ENCODE data around the gene ITGAV. TPM values are rescaled to one million over a fixed set of nuclear protein-coding genes. Genes with fewer than 3 reads are reported as not detected.

Gene ITGAV
- total and polyA plus RNA-seq, 2 donors (not counting 3 experiments of a cell fraction or from before 2014, with no cell fraction given): 61.8 to 131 TPM

DNA sequence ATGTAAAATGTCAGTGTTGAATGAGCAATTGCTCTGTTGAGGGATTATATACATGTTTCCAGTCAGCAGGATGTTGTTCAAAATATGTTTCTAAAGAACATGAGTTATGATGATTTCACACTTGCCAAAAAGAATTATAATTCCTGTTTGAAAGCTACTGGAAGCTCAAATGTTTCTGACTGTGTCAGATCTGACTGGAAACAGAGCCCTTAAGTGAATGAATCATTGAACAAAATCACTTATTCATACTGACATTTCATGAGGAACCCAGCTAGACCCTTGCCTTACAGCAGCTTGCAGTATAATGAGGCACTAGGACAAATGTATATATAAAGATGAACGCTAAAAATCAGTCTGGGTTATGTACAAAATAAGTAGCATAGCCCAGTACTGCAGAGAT, 35.4 kb upstream of the ITGAV start:
- intact Hi-C loops (cut with micrococcal nuclease): loop anchor here (2.0 kb wide), 1 partner anchor 36 kb away; the partner anchor contains the start of gene ITGAV
- H3K36me3 ChIP-seq (ENCODE audit: control insufficient read depth in 2 of 2, extremely low read depth in 1 of 2, insufficient read depth in 2 of 2, low read length in 2 of 2): no peaks in the 10 kb centered on the region
- H3K27ac ChIP-seq (ENCODE audit: insufficient read depth, low read depth, low read length): no peak overlapping the region
- no peaks in the 10 kb centered on the region for H3K79me2 ChIP-seq (ENCODE audit: control insufficient read depth, insufficient read depth, low read length)
- no peaks in the 10 kb centered on the region for H3K9me1 ChIP-seq (replicated peaks; ENCODE audit: control insufficient read depth, extremely low read depth, insufficient read depth, low read length)
- peaks cover 6% of the 10 kb centered on the region for H3K4me1 ChIP-seq (ENCODE audit: control insufficient read depth, extremely low read depth, insufficient read depth, low read length)
- H4K20me1 ChIP-seq (replicated peaks; ENCODE audit: control insufficient read depth, extremely low read depth, insufficient read depth, low read length): no peaks in the 10 kb centered on the region
- no TSS peak for BruUV-seq (replicated peaks)
- POLR2A ChIA-PET: interaction anchor here (0.6 to 1.5 kb wide), 2 partner anchors 21 to 35 kb away, joined by 3 to 7 read pairs; partner anchors contain the start of gene ITGAV
- peak; percentile 38 for DNase-seq (ENCODE audit: low read depth, low spot score)
- no peak overlapping the region for H3K4me3 ChIP-seq (replicated peaks in 1 of 3; ENCODE audit: insufficient read depth in 1 of 3, low read depth in 1 of 3, low read length in 3 of 3)
- FAIRE-seq: peak; percentile 35
- no peaks in the 10 kb centered on the region for H3K9me3 ChIP-seq (replicated peaks; ENCODE audit: control insufficient read depth, insufficient read depth, low read length)
- no peak overlapping the region for H3K4me2 ChIP-seq (ENCODE audit: insufficient read depth, low read length)
- H2AFZ ChIP-seq (ENCODE audit: low read depth, low read length): no peak overlapping the region
- dilution Hi-C loops (cut with MboI; ENCODE audit: extremely low pct_ligation_motif_present, low sequenced_read_pairs): no loop called here
- no peaks in the 10 kb centered on the region for H3K27me3 ChIP-seq (ENCODE audit: control insufficient read depth in 2 of 2, insufficient read depth in 2 of 2, low read length in 2 of 2)
- CTCF ChIA-PET: interaction anchor here (1.0 to 1.9 kb wide), 11 partner anchors 8 to 87 kb away, joined by 3 to 9 read pairs (median 4); partner anchors contain the start of gene ITGAV
- H3K9ac ChIP-seq (replicated peaks; ENCODE audit: extremely low read depth, insufficient read depth, low read length): no peak overlapping the region
- TF ChIP-seq EZH2 (IDR thresholded peaks at IDR 0.05; ENCODE audit: borderline replicate concordance, low read depth, low read length, severe bottlenecking) (no peak), JUN (IDR thresholded peaks at IDR 0.05; ENCODE audit: borderline replicate concordance, insufficient read depth, insufficient read length, low read depth) (no peak)

DNA sequence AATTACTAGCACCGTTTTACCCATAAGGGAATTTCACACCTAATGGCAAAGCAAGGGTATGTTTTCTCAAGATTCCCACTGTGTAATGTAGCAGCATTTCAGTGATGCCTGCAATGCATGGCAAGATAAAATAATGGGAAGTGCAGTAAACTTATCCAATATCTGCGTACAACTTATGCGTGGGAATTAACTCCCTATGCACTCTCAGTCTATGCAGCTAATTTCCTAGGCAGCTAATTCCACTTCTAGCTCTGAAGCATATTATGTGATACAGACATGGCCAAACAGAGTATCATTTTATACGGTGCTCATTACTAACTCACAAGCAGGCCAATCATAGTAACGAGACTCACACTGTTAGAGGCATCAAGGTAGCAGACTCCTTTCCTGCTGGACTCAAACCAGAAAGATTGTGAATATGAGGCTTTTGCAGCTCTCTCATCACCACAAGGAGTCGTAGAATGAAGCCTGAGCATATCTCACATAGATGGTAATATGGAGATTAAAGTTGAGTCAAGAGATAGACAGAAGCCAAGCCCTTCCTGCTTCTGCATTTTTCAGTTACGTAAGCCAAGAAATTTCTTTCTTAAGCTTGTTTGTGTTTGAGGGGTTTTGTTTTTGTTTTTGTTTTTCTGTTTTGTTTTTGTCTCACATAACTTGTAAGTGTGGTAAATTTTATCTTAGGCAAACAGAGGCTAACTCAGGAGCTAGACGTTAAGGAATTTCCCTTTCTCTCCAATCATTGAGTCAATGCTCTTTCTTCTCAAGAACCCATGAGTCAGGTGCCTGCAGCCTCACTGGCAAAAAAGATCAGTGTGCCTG, 34.8 kb upstream of the ITGAV start:
- H3K9ac ChIP-seq (replicated peaks; ENCODE audit: extremely low read depth, insufficient read depth, low read length): no peak overlapping the region
- H3K4me2 ChIP-seq (ENCODE audit: insufficient read depth, low read length): no peak overlapping the region
- H4K20me1 ChIP-seq (replicated peaks; ENCODE audit: control insufficient read depth, extremely low read depth, insufficient read depth, low read length): no peaks in the 10 kb centered on the region
- dilution Hi-C loops (cut with MboI; ENCODE audit: extremely low pct_ligation_motif_present, low sequenced_read_pairs): no loop called here
- H3K27me3 ChIP-seq (ENCODE audit: control insufficient read depth in 2 of 2, insufficient read depth in 2 of 2, low read length in 2 of 2): no peaks in the 10 kb centered on the region
- DNase-seq (ENCODE audit: low read depth, low spot score) (peak; percentile 55), FAIRE-seq (peak; percentile 77)
- no peaks in the 10 kb centered on the region for H3K9me1 ChIP-seq (replicated peaks; ENCODE audit: control insufficient read depth, extremely low read depth, insufficient read depth, low read length)
- ChIA-PET POLR2A (interaction anchor here (1.5 kb wide), 1 partner anchor 35 kb away, joined by 7 read pairs; the partner anchor contains the start of gene ITGAV), CTCF (interaction anchor here (1.0 to 1.9 kb wide), 11 partner anchors 9 to 87 kb away, joined by 3 to 9 read pairs (median 4); partner anchors contain the start of gene ITGAV)
- no peaks in the 10 kb centered on the region for H3K9me3 ChIP-seq (replicated peaks; ENCODE audit: control insufficient read depth, insufficient read depth, low read length)
- TF ChIP-seq GATA2 (IDR thresholded peaks at IDR 0.05; ENCODE audit: insufficient read depth, insufficient read length, low read depth, low read length) (peak; percentile 35), FOS (IDR thresholded peaks at IDR 0.05; ENCODE audit: borderline replicate concordance, insufficient read depth, low read length) (no peak), POLR2A (IDR thresholded peaks at IDR 0.05; ENCODE audit: low read depth, low read length) (no peak)
- H3K36me3 ChIP-seq (ENCODE audit: control insufficient read depth in 2 of 2, extremely low read depth in 1 of 2, insufficient read depth in 2 of 2, low read length in 2 of 2): no peaks in the 10 kb centered on the region
- H2AFZ ChIP-seq (ENCODE audit: low read depth, low read length): peak overlapping the region; percentile 66
- intact Hi-C loops (cut with micrococcal nuclease): loop anchor here (2.0 kb wide), 1 partner anchor 36 kb away; the partner anchor contains the start of gene ITGAV
- no peaks in the 10 kb centered on the region for H3K79me2 ChIP-seq (ENCODE audit: control insufficient read depth, insufficient read depth, low read length)
- no peak overlapping the region for H3K4me3 ChIP-seq (replicated peaks in 1 of 3; ENCODE audit: insufficient read depth in 1 of 3, low read depth in 1 of 3, low read length in 3 of 3)
- H3K4me1 ChIP-seq (ENCODE audit: control insufficient read depth, extremely low read depth, insufficient read depth, low read length): peaks cover 6% of the 10 kb centered on the region
- H3K27ac ChIP-seq (ENCODE audit: insufficient read depth, low read depth, low read length): no peak overlapping the region
- no TSS peak for BruUV-seq (replicated peaks)
